HG03457 (cell line): ENCODE measurements around the gene APEX2.
A peak's percentile ranks its signal among the peaks of the same experiment; 100 is the strongest.
"Not testable (repeated sequence)": the region's sequence is repeated elsewhere in the genome, so short reads cannot be mapped to it uniquely, and the experiment has no call there.

Experiments
- ATAC-seq: cut with Tn5 transposase; IDR thresholded peaks from one replicate; pipeline ENCODE4 v1.9.1; 2021; ENCODE audit warnings: moderate number of reproducible peaks; ENCODE audit not compliant: unreplicated experiment

Gene APEX2

DNA sequence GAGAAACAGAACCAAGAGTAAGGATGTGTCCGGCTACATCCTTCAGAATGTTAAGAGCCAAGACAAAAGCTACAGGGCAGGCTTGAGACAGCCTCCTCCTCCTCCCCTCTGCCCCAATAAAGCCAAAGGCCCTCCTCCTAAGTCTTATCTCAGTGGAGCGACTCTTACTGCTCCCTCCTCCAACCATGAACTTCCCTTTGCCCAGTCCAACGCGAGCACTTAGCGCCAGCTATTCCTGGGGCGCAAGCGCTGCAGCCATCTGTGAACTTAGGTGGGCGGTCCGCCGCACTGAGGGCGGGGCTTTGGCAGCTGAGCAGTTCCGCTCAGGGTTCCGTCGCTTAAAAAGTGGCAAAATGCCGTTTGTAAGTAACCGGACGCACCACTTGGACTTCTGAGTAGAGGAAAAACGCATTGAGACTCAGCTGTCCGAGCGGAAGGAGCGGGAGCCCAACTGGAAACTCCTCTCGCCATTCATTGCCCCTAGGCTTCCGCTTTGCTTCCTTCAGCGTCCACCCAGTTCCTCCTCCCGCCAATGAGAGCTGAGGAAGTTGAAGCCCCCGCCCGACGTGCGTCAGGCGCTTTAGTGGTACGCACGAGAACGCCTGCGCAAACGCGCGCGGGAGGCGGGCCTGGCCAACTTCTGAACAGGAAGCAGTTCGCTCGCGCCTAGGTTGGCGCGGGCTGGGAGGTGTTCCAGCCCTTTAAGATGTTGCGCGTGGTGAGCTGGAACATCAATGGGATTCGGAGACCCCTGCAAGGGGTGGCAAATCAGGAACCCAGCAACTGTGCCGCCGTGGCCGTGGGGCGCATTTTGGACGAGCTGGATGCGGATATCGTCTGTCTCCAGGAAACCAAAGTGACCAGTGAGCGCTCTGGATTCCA is at the start of gene APEX2:
Gene APEX2, plus strand, starts transcription at position 647 of the 882 bp plus-strand sequence. Its CDS starts 60 bp downstream, at position 707.
- ATAC-seq = peak; percentile 90

DNA sequence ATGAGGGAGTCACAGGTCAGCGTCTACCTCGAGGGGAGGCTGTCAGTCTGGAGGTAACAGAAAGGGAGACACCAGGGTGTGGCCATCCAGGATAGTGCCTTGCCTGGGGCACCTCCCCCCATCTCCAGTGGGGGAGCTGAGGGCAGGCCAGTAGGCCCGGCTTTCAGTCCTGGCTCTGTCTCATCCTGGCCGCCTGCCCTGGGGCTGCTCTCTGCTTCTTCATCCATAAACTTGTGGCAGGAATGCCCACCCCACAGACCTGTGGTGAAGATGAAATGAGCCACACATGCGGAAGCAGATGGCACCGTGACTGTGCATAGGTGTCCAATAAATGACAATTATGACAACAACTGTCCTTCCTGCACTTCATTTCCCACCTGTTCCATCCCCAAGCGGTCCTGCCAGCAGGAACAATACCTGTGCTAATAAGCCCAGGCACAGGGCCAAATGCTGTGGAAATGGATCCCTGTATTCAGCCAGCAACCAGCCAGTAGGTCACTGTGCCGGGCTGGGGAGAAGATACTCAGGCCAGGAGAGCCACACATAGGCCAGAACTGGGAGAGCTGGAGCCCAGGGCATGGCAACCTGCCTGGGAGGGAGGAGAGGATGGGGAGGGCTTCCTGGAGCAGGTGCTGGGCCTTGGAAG is 49.3 kb upstream of the APEX2 start:
- no peak for ATAC-seq

- no peak for ATAC-seq
Measured at GRCh38 chrX:54961750-54962149, 38.4 kb upstream of the APEX2 start.

- no peak for ATAC-seq
Measured at GRCh38 chrX:54964766-54965497, 35.2 kb upstream of the APEX2 start.

- no peak for ATAC-seq
Measured at GRCh38 chrX:54977387-54977786, 22.8 kb upstream of the APEX2 start.

GRCh38 chrX:54978448-54978847 is 21.7 kb upstream of the APEX2 start:
- ATAC-seq = no peak

- ATAC-seq = no peak
Measured at GRCh38 chrX:54979432-54979831, 20.7 kb upstream of the APEX2 start.

DNA sequence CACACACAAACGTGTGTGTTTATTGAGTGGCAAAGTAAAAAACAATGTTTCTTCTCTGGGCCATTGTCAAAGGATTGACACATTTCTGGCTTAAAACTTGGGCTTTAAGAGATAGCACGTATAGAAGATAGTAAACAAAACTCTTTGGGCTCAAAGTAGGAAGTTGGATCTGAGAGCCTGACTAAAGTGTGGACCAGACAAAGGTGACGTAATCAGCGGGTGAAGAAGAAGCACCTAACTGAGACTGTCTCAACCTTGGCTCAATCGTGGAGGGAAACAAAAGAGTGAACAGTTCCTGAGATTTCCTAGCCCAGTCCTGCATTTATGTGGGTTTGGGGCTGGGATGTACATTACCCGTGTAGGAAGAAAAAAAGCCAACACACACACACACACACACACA is 19.8 kb upstream of the APEX2 start:
- no peak for ATAC-seq

DNA sequence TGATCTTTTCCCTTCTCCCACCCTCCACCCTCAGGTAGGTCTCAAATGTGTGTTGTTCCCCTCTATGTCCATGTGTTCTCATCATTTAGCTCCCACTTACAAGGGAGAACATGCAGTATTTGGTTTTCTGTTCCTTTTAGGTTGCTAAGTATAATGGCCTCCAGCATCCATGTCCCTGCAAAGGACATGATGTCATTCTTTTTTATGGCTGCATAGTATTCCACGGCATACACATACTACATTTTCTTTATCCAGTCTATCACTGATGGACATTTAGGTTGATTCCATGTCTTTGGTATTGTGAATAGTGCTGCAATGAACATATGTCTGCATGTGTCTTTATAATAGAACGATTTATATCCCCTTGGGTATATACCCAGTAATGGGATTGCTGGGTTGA is 16.9 kb upstream of the APEX2 start:
- not testable (repeated sequence) for ATAC-seq

GRCh38 chrX:54991706-54992105 is 8.5 kb upstream of the APEX2 start:
- no peak for ATAC-seq

GRCh38 chrX:54992911-54993622 is 7.1 kb upstream of the APEX2 start:
- no peak for ATAC-seq

- ATAC-seq = no peak
Measured at GRCh38 chrX:54994099-54994498, 6.1 kb upstream of the APEX2 start, which contains the start of gene PFKFB1. Gene PFKFB1, minus strand, starts transcription at chrX:54994188. Its CDS starts 181 bp downstream, at chrX:54994007.

GRCh38 chrX:54994668-54995351 is 5.4 kb upstream of the APEX2 start:
- no peak for ATAC-seq

DNA sequence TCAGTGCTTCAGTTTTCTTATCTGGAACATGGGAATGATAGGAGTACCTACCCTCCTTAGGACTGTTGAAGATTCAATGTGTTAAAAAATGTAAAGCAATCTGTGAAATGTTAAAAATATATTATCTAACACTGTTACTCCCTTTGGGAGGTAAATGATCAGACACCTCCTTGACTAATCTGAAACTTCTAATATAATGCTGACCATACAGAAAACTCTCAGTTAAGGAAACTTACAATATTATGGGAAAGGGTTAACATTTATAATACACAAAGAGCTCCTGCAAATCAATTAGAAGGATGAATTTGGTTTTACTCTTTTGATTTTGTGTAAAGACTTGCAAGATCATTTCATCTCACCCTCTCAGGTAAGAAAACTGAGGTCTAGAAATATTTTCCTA is 4.5 kb upstream of the APEX2 start:
- ATAC-seq = no peak

- no peak for ATAC-seq
Measured at GRCh38 chrX:55004231-55004630, 4.1 kb downstream of the APEX2 start.

DNA sequence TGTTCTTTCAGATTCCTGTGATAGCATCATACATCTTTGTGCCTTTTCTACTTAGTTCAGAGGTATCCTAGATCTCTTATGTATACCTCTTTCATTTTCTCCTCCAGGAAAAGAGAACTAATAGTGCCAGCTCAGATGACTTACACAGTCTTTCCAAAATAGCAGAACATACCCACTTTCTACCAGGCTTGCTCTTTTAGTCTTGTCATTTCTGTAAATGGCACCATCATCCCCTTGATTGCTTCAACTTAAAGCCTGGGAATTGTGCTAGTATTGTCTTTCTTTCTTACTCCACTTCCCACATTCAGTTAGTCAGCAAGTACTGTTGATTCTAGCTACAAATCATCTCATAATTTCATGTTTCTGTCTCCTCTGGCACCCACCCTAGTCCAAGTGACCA is 5.1 kb downstream of the APEX2 start:
- ATAC-seq = no peak

DNA sequence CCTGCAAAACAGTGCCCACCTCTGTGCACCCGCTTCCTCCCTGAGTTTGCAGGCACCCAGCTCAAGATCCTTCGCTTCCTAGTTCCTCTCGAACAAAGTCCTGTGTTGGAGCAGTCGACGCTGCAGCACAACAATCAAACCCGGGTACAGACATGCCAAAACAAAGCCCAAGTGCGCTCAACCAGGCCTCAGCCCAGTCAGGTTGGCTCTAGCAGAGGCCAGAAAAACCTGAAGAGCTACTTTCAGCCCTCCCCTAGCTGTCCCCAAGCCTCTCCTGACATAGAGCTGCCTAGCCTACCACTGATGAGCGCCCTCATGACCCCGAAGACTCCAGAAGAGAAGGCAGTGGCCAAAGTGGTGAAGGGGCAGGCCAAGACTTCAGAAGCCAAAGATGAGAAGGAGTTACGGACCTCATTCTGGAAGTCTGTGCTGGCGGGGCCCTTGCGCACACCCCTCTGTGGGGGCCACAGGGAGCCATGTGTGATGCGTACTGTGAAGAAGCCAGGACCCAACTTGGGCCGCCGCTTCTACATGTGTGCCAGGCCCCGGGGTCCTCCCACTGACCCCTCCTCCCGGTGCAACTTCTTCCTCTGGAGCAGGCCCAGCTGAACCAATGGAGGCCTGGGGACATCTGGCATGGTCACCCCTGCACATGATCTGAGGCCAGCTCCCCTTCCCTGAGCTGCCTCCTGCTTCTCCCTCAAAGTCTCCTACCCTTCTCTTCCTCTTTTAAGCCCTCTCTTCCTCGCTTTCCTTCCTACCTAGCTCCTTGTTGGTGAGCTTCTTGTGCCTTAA is 6.9 kb downstream of the APEX2 start:
- no peak for ATAC-seq

DNA sequence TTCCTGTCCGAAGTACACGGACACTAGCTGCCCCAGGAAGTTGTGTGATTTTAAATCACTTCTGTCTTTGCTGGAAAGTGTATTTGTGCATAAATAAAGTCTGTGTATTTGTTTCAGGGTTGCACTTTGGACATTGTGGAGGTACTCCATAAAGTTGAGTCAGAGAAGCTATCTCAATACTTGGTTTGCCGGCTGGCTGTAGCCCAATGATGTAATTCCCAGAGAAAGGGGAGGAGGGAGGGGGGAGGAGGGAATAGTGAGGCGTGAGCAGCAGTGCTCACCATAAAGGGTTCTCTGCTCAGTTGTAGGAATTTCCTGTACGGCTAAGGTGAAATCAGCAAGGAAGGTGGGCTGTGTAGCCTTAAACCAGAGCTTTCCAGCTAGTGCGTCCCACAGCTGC is 7.5 kb downstream of the APEX2 start:
- ATAC-seq = no peak

DNA sequence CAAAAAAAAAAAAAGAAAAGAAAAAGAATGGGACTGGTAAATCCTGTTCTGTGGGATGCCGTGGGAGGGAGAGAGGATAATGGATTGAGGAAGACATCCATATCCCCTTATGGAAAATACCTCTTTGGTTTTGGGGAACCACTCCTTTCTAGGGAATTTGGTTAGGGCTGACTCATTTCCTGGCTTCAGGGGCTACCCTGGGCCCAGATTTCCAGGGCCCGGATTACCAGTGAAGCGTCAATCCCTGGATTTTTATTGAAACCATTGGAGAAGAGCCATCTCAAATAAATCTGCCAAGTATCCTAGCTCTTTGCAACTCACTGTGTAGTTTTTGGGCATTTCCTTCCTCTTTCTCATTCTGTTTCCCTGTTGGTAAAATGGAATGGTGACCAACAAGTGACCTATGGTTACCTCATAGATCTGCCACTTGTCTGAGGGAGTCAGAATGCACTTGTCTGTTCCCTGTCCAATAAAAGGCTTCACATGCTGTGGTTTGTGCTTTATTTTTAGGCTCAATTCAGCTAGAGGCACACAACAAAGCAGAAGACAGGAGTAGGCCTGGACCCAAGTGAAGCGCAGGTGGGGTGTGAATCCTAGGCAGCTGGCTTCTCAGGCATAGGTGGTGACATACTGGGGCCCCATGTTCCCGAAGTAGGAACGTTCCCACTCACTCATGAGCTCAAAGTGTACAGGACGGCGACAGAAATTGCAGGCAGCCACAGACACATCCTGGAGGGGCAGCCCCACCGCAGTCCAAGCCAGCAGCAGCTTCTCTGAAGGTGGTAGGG is 8.6 kb downstream of the APEX2 start:
- ATAC-seq = no peak
